ENCODE data around the gene SMARCC2. TPM values are rescaled to one million over a fixed set of nuclear protein-coding genes. Genes with fewer than 3 reads are reported as not detected.
A peak's percentile ranks its signal among the peaks of the same experiment; 100 is the strongest.

Gene SMARCC2
- total RNA-seq, 2 donors from 2014 or later, result 45.0 to 70.2 TPM

- H3K9me3 ChIP-seq, result no peaks in the 10 kb centered on the region
Measured at GRCh38 chr12:56189918-56190694, 823 bp upstream of the SMARCC2 start.

DNA sequence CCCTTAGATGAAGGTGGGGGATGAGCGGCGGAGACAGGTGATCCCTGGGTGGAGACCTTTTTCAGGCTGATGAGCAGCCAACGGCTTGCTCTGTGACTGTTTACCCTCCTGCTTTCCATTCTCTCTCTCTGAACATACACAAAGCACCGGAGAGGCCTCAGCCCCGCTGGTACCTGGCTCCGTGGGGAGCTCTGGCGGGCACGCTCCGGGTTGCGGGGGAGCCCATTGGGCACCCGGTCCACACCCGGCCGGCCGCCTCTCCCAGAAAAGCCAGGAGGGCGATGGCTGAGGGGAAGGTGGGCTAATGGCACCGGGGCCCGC is 545 bp downstream of the SMARCC2 start:
- Histone ChIP-seq H3K27me3 (no peaks in the 10 kb centered on the region), H3K4me3 (peak overlapping the region; percentile 92 to 95), H3K36me3 (peaks cover 22% of the 10 kb centered on the region), H3K27ac (peak overlapping the region; percentile 90 to 98), H3K4me1 (peaks cover 0 to 24% of the 10 kb centered on the region in 2 donors), H3K9me3 (no peaks in the 10 kb centered on the region)
- TF ChIP-seq, protein P1, sequence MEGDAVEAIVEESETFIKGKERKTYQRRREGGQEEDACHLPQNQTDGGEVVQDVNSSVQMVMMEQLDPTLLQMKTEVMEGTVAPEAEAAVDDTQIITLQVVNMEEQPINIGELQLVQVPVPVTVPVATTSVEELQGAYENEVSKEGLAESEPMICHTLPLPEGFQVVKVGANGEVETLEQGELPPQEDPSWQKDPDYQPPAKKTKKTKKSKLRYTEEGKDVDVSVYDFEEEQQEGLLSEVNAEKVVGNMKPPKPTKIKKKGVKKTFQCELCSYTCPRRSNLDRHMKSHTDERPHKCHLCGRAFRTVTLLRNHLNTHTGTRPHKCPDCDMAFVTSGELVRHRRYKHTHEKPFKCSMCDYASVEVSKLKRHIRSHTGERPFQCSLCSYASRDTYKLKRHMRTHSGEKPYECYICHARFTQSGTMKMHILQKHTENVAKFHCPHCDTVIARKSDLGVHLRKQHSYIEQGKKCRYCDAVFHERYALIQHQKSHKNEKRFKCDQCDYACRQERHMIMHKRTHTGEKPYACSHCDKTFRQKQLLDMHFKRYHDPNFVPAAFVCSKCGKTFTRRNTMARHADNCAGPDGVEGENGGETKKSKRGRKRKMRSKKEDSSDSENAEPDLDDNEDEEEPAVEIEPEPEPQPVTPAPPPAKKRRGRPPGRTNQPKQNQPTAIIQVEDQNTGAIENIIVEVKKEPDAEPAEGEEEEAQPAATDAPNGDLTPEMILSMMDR (IDR thresholded peaks at IDR 0.05), result no peak
- no peak for DNase-seq (ENCODE audit: low spot score)

More at GRCh38 chr12:56189918-56190694, 823 bp upstream of the SMARCC2 start:
- peak overlapping the region; percentile 92 to 95 for H3K4me3 ChIP-seq
- H3K27ac ChIP-seq, result peak overlapping the region; percentile 92 to 98
- TF ChIP-seq, protein P1 (IDR thresholded peaks at IDR 0.05), result peak; percentile 0 to 9
- no peaks in the 10 kb centered on the region for H3K27me3 ChIP-seq
- H3K36me3 ChIP-seq, result peaks cover 8% of the 10 kb centered on the region
- H3K4me1 ChIP-seq, result peaks cover 0 to 24% of the 10 kb centered on the region in 2 donors
- DNase-seq (ENCODE audit: low spot score), result peak; percentile 88

DNA sequence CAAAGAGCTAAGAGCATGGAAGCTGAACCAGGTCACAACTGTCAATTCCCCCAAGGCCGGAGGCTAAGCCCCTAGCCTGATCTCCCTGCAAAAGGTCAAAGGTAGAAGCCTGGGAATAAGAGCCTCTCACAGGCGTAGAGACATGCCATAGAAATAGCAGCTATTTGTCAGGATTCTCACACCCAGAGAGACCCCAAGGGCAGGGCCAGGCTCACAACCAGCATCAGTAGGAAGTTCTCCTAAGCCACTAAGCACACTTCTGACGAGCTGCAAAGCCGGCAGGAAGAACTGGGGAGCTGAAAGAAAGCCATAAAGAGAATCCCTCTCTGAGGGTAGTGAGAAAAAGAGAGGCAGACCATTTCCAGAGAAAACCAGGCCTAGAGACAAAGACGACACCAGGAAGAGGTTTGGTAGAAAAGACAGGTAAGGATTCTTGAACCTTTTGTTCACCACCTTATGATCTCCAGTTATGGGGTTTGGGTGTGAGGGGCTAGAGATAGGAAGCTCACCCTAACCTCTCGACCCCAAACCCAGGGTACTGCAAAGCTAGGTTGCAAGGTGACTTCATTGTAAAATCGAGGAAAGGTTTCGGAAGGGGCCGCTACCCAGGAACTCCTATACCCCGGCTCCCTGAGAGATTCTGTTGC is 1.0 kb downstream of the SMARCC2 start:
- H3K4me3 ChIP-seq, result peak overlapping the region; percentile 92 to 95
- H3K27me3 ChIP-seq, result no peaks in the 10 kb centered on the region
- TF ChIP-seq, protein P1 (IDR thresholded peaks at IDR 0.05), result no peak
- H3K27ac ChIP-seq, result peak overlapping the region; percentile 90 to 98
- H3K4me1 ChIP-seq, result peaks cover 0 to 24% of the 10 kb centered on the region in 2 donors
- H3K36me3 ChIP-seq, result peaks cover 27% of the 10 kb centered on the region
- no peaks in the 10 kb centered on the region for H3K9me3 ChIP-seq
- DNase-seq (ENCODE audit: low spot score), result no peak

DNA sequence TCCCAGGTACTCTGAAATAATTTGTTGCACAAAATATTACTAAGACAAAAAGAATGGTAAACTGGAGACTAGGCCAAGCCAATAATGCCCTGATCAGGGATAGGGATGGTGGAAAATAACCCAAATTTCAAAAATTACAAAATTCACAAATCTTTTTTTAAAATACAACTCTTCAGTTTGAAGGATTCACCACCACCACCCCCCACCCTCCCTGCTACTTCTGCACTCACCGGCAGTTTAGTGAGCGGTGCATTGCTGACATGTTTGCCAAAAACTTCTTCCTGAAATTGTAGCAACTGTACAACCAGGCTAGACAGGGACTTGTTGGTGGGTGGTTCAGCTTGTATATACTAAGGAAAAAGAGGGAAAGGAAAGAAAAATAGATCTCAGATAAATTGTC is 2.3 kb downstream of the SMARCC2 start:
- TF ChIP-seq, protein P1 (IDR thresholded peaks at IDR 0.05), result no peak
- Histone ChIP-seq H3K27ac (no peak overlapping the region), H3K36me3 (peaks cover 40% of the 10 kb centered on the region), H3K27me3 (no peaks in the 10 kb centered on the region), H3K4me3 (no peak overlapping the region), H3K4me1 (peaks cover 0 to 24% of the 10 kb centered on the region in 2 donors), H3K9me3 (no peaks in the 10 kb centered on the region)
- DNase-seq (ENCODE audit: low spot score), result no peak

- Histone ChIP-seq H3K4me3 (no peak overlapping the region), H3K9me3 (no peaks in the 10 kb centered on the region), H3K4me1 (no peaks in the 10 kb centered on the region), H3K36me3 (peaks cover 96% of the 10 kb centered on the region), H3K27ac (no peak overlapping the region), H3K27me3 (no peaks in the 10 kb centered on the region)
- TF ChIP-seq, protein P1 (IDR thresholded peaks at IDR 0.05), result no peak
- no peak for DNase-seq (ENCODE audit: low spot score)
Measured at GRCh38 chr12:56178347-56178746, 10.9 kb downstream of the SMARCC2 start.
